Activated CD4-positive, alpha-beta T cell treated with anti-CD3 and anti-CD28 coated beads, Interleukin-2, Interleukin-6, amounts not matched to agents 100 ng/mL and 50 ng/mL, durations not matched to agents 16 hours and 8 hours (primary cell): ENCODE measurements around the gene RIMOC1.

Experiments
- DNase-seq: peaks from one replicate; pipeline ENCODE4 v3.0.0-alpha.2; 2020

The RIMOC1 gene

GRCh38 chr5:41903892-41904799 lies at the start of gene RIMOC1:
RIMOC1 (plus strand) TSS chr5:41904344; CDS start chr5:41904368, 24 bp downstream.
- DNase-seq = peak; percentile 99

- DNase-seq = peak; percentile 80
These were observed 47.3 kb upstream of the RIMOC1 start for GRCh38 chr5:41856644-41857491.

- no peak for DNase-seq
These were observed 46.2 kb upstream of the RIMOC1 start for GRCh38 chr5:41857989-41858388.

GRCh38 chr5:41858890-41859289 lies 45.3 kb upstream of the RIMOC1 start:
- no peak for DNase-seq

- peak; percentile 17 for DNase-seq
These were observed 40.2 kb upstream of the RIMOC1 start for GRCh38 chr5:41863871-41864486.

- no peak for DNase-seq
These were observed 34.9 kb upstream of the RIMOC1 start for GRCh38 chr5:41869151-41869723.

GRCh38 chr5:41869724-41870626 lies 34.2 kb upstream of the RIMOC1 start, which contains the start of gene OXCT1:
OXCT1 (minus strand) TSS chr5:41870425; CDS start chr5:41870358, 67 bp downstream.
- peak; percentile 95 for DNase-seq

- no peak for DNase-seq
These were observed 33.5 kb upstream of the RIMOC1 start for GRCh38 chr5:41870627-41871048.

- DNase-seq = no peak
These were observed 32.3 kb upstream of the RIMOC1 start for GRCh38 chr5:41871852-41872251.

GRCh38 chr5:41874512-41875060 lies 29.6 kb upstream of the RIMOC1 start:
- no peak for DNase-seq

GRCh38 chr5:41875121-41875520 lies 29.0 kb upstream of the RIMOC1 start:
- DNase-seq = peak; percentile 42

GRCh38 chr5:41876678-41877077 lies 27.5 kb upstream of the RIMOC1 start:
- no peak for DNase-seq

GRCh38 chr5:41877408-41877807 lies 26.7 kb upstream of the RIMOC1 start:
- no peak for DNase-seq

GRCh38 chr5:41878173-41878572 lies 26.0 kb upstream of the RIMOC1 start:
- no peak for DNase-seq

GRCh38 chr5:41878643-41879478 lies 25.3 kb upstream of the RIMOC1 start:
- DNase-seq = no peak

GRCh38 chr5:41882765-41883164 lies 21.4 kb upstream of the RIMOC1 start:
- no peak for DNase-seq

- DNase-seq = no peak
These were observed 20.9 kb upstream of the RIMOC1 start for GRCh38 chr5:41883243-41883642.

- DNase-seq = no peak
These were observed 20.2 kb upstream of the RIMOC1 start for GRCh38 chr5:41883936-41884335.

GRCh38 chr5:41885286-41885685 lies 18.9 kb upstream of the RIMOC1 start:
- DNase-seq = no peak

GRCh38 chr5:41891066-41891707 lies 13.0 kb upstream of the RIMOC1 start:
- no peak for DNase-seq
